Endothelial cell of umbilical vein (primary cell): ENCODE results near the gene RAB31. TPM values are rescaled to one million over a fixed set of nuclear protein-coding genes. Genes with fewer than 3 reads are reported as not detected.

ENCODE experiments used
- BruUV-seq: library from RNA; stranded (reverse); fragments of 400-500 nt; replicated peaks from 2 replicates; lab custom pipeline; 2021; lab: Mats Ljungman, UMichigan
- CTCF ChIA-PET: fragments of 300-600, 350-600 bp; sonication (Branson Sonifier 250); formaldehyde crosslinking; loops from one replicate; lab custom pipeline; 2021; ENCODE audit warnings: antibody characterized with exemption, inconsistent platforms; lab: Charles Lee
- POLR2A ChIA-PET: fragments of 300-600, 350-600 bp; sonication (Branson Sonifier 250); formaldehyde crosslinking; loops from one replicate; lab custom pipeline; 2021; ENCODE audit warnings: antibody characterized with exemption, inconsistent platforms; lab: Charles Lee
- DNase-seq: peaks from one replicate; pipeline ENCODE4 v3.0.0-alpha.2; 2011; ENCODE audit warnings: low read depth, low spot score
- FAIRE-seq: peaks from 2 replicates; lab custom pipeline; 2011; peaks lifted over from hg19 to GRCh38; lab: Jason Lieb, UNC
- H2AFZ ChIP-seq: 2 replicates; pipeline ENCODE4 v1.6.0; 2012; ENCODE audit warnings: low read depth, low read length, control low read depth, inconsistent platforms
- H3K27ac ChIP-seq: 2 replicates; pipeline ENCODE4 v1.5.1; 2011; ENCODE audit warnings: low read depth, mild to moderate bottlenecking, control low read depth, low read length, moderate library complexity; ENCODE audit not compliant: insufficient read depth
- H3K27me3 ChIP-seq, 2 experiments: 2 replicates each; pipeline versions ENCODE4 v1.6.0 to v1.6.1; 2011; ENCODE audit warnings: low read length in 2 of 2, mixed read lengths in 1 of 2; ENCODE audit not compliant: control insufficient read depth in 2 of 2, insufficient read depth in 2 of 2
- H3K36me3 ChIP-seq, 2 experiments: 2 replicates in 1 of 2; 3 replicates in 1 of 2; pipeline ENCODE4 v1.5.1; 2011; ENCODE audit warnings: low read length in 2 of 2, mild to moderate bottlenecking in 1 of 2, moderate library complexity in 1 of 2; ENCODE audit not compliant: control insufficient read depth in 2 of 2, insufficient read depth in 2 of 2; ENCODE audit errors: extremely low read depth in 1 of 2
- H3K4me1 ChIP-seq: 3 replicates; pipeline ENCODE4 v1.5.1; 2011; ENCODE audit warnings: mild to moderate bottlenecking, low read length; ENCODE audit not compliant: control insufficient read depth, insufficient read depth; ENCODE audit errors: extremely low read depth
- H3K4me2 ChIP-seq: 2 replicates; pipeline ENCODE4 v1.6.1; 2011; ENCODE audit warnings: low read length, control low read depth, mixed read lengths; ENCODE audit not compliant: insufficient read depth
- H3K4me3 ChIP-seq, 3 experiments: fragments of 200-600 bp in 1 of 3; sonication (generic), shearing (Covaris generic) in 1 of 3; replicated peaks in 1 of 3; 2 replicates each; pipeline ENCODE4 v1.5.1; 2011 to 2016; ENCODE audit warnings: control low read depth in 3 of 3, low read length in 3 of 3, mild to moderate bottlenecking in 2 of 3, inconsistent platforms in 1 of 3, low read depth in 1 of 3, moderate library complexity in 1 of 3; ENCODE audit not compliant: insufficient read depth in 1 of 3
- H3K79me2 ChIP-seq: 2 replicates; pipeline ENCODE4 v1.6.0; 2012; ENCODE audit warnings: low read length, inconsistent platforms; ENCODE audit not compliant: control insufficient read depth, insufficient read depth
- H3K9ac ChIP-seq: replicated peaks from 2 replicates; pipeline ENCODE3; 2011; ENCODE audit warnings: low read length, control low read depth; ENCODE audit not compliant: insufficient read depth; ENCODE audit errors: extremely low read depth
- H3K9me1 ChIP-seq: replicated peaks from 3 replicates; pipeline ENCODE4 v1.6.0; 2011; ENCODE audit warnings: mild to moderate bottlenecking, low read length; ENCODE audit not compliant: control insufficient read depth, insufficient read depth; ENCODE audit errors: extremely low read depth
- H3K9me3 ChIP-seq: replicated peaks from 2 replicates; pipeline ENCODE4 v1.5.1; 2012; ENCODE audit warnings: low read length, inconsistent platforms; ENCODE audit not compliant: control insufficient read depth, insufficient read depth
- H4K20me1 ChIP-seq: replicated peaks from 2 replicates; pipeline ENCODE3; 2011; ENCODE audit warnings: mild to moderate bottlenecking, low read length; ENCODE audit not compliant: control insufficient read depth, insufficient read depth; ENCODE audit errors: extremely low read depth
- CTCF ChIP-seq, 2 donors: IDR thresholded peaks; 1 replicate in 1 of 2; 2 replicates in 1 of 2; pipeline ENCODE4 v1.5.1; 2011; ENCODE audit warnings: low read length in 2 of 2, mild to moderate bottlenecking in 2 of 2, moderate library complexity in 2 of 2, control low read depth in 1 of 2, inconsistent platforms in 1 of 2, low read depth in 1 of 2; ENCODE audit not compliant: insufficient read depth in 1 of 2; ENCODE audit errors: extremely low read depth in 1 of 2
- EZH2 ChIP-seq: IDR thresholded peaks from 2 replicates; pipeline ENCODE4 v1.6.1; 2012; ENCODE audit warnings: borderline replicate concordance, low read depth, mild to moderate bottlenecking, moderate library complexity, low read length, inconsistent platforms; ENCODE audit not compliant: severe bottlenecking
- FOS ChIP-seq: IDR thresholded peaks from 2 replicates; pipeline ENCODE4 v1.6.1; 2011; ENCODE audit warnings: mild to moderate bottlenecking, low read length, moderate library complexity, borderline replicate concordance; ENCODE audit not compliant: insufficient read depth
- GATA2 ChIP-seq: IDR thresholded peaks from 2 replicates; pipeline ENCODE4 v1.7.0; 2011; ENCODE audit warnings: low read depth, mild to moderate bottlenecking, moderate library complexity, mixed read lengths, low read length; ENCODE audit not compliant: insufficient read length, insufficient read depth
- JUN ChIP-seq: IDR thresholded peaks from 2 replicates; pipeline ENCODE4 v1.6.1; 2011; ENCODE audit warnings: borderline replicate concordance, low read depth; ENCODE audit not compliant: insufficient read length, insufficient read depth
- MAX ChIP-seq: IDR thresholded peaks from 2 replicates; pipeline ENCODE4 v1.6.1; 2011; ENCODE audit not compliant: insufficient read depth, insufficient read length
- MYC ChIP-seq: IDR thresholded peaks from one replicate; pipeline ENCODE4 v1.6.1; 2011; ENCODE audit warnings: mild to moderate bottlenecking, low read depth, low read length
- POLR2A ChIP-seq: IDR thresholded peaks from 2 replicates; pipeline ENCODE4 v1.6.1; 2012; ENCODE audit warnings: low read depth, mild to moderate bottlenecking, control low read depth, low read length
- POLR2AphosphoS5 ChIP-seq: IDR thresholded peaks from 2 replicates; pipeline ENCODE4 v1.6.1; 2012; ENCODE audit warnings: low read depth, mild to moderate bottlenecking, control low read depth, low read length, moderate library complexity; ENCODE audit not compliant: insufficient read depth
- dilution Hi-C: fragments of 300-500 bp; cut with MboI; formaldehyde crosslinking; loops from one replicate; pipeline ENCODE4 v1.15.0; 2019; ENCODE audit warnings: low sequenced_read_pairs; ENCODE audit not compliant: extremely low pct_ligation_motif_present
- intact Hi-C: fragments of 100-400 bp; cut with micrococcal nuclease; formaldehyde crosslinking; loops from one replicate; pipeline ENCODE4 v1.10.0; 2022
- polyA plus RNA-seq, 4 experiments: library from polyadenylated mRNA; depleted of rRNA in 3 of 4; stranded (reverse) in 3 of 4; unstranded in 1 of 4; fragments of >200 nt; gene quantifications; 2 replicates each; pipeline versions ENCODE4 v1.2.1 to v1.2.3, GENCODE V29; 2011 to 2012; ENCODE audit warnings: missing spikeins in 1 of 4
- total RNA-seq: library from RNA; stranded (reverse); gene quantifications from 2 replicates; pipeline ENCODE4 v1.2.3, GENCODE V29; 2021

Gene RAB31
- total and polyA plus RNA-seq, 2 donors (not counting 3 experiments of a cell fraction or from before 2014, with no cell fraction given), result 30.5 TPM

GRCh38 chr18:9695605-9696004 is 12.5 kb upstream of the RAB31 start:
- POLR2A ChIA-PET, result no interaction called here
- H3K27me3 ChIP-seq, result no peaks in the 10 kb centered on the region
- H3K79me2 ChIP-seq, result no peaks in the 10 kb centered on the region
- intact Hi-C loops (no loop called here), dilution Hi-C loops (no loop called here)
- TF ChIP-seq POLR2A (no peak), JUN (no peak), MYC (no peak), GATA2 (no peak), POLR2AphosphoS5 (no peak), MAX (no peak), CTCF (IDR thresholded peaks at IDR 0.05; ENCODE audit: extremely low read depth in 1 of 2, insufficient read depth in 1 of 2, low read depth in 1 of 2, low read length in 2 of 2) (no peak), EZH2 (no peak), FOS (no peak)
- H3K9me3 ChIP-seq, result no peaks in the 10 kb centered on the region
- H3K4me1 ChIP-seq, result peaks cover 1% of the 10 kb centered on the region
- H3K9ac ChIP-seq, result no peak overlapping the region
- CTCF ChIA-PET, result no interaction called here
- DNase-seq (no peak), FAIRE-seq (no peak)
- H3K9me1 ChIP-seq, result no peaks in the 10 kb centered on the region
- H3K4me2 ChIP-seq, result no peak overlapping the region
- H3K27ac ChIP-seq, result no peak overlapping the region
- H4K20me1 ChIP-seq, result no peaks in the 10 kb centered on the region
- H3K4me3 ChIP-seq, result no peak overlapping the region
- no TSS peak for BruUV-seq
- no peak overlapping the region for H2AFZ ChIP-seq
- H3K36me3 ChIP-seq, result no peaks in the 10 kb centered on the region
